Measurements from ENCODE around the gene B3GNT2.

The B3GNT2 gene

GRCh38 chr2:62234755-62235655, 39.1 kb downstream of the B3GNT2 start:
- TF ChIP-seq, protein P1, sequence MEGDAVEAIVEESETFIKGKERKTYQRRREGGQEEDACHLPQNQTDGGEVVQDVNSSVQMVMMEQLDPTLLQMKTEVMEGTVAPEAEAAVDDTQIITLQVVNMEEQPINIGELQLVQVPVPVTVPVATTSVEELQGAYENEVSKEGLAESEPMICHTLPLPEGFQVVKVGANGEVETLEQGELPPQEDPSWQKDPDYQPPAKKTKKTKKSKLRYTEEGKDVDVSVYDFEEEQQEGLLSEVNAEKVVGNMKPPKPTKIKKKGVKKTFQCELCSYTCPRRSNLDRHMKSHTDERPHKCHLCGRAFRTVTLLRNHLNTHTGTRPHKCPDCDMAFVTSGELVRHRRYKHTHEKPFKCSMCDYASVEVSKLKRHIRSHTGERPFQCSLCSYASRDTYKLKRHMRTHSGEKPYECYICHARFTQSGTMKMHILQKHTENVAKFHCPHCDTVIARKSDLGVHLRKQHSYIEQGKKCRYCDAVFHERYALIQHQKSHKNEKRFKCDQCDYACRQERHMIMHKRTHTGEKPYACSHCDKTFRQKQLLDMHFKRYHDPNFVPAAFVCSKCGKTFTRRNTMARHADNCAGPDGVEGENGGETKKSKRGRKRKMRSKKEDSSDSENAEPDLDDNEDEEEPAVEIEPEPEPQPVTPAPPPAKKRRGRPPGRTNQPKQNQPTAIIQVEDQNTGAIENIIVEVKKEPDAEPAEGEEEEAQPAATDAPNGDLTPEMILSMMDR (IDR thresholded peaks at IDR 0.05; ENCODE audit: low read depth, low read length, missing control alignments) = no peak
- DNase-seq (ENCODE audit: low read depth) = no peak
- H3K4me3 ChIP-seq (ENCODE audit: low read depth, low read length) = no peak overlapping the region

DNA sequence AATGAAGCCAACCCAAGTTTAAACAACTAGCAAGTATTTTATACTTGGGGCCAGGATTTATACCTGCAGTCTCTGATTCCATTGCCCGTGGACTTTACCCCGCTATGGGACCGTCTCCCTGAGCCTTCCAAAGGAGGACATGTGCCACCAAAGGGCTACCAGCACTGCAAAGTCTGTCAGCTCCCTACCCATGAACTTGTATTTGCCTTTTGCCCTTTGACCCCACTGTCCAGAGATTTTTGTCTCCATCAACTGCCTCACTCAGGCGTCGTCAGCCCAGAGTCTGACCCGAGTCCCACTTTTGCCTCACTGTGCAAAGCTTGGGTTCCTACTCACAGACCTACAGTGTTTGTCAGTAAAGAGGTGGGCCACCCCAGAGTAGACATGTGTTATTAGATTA, 40.6 kb downstream of the B3GNT2 start:
- TF ChIP-seq, protein P1 (IDR thresholded peaks at IDR 0.05; ENCODE audit: low read depth, low read length, missing control alignments) = no peak
- DNase-seq (ENCODE audit: low read depth) = no peak
- no peak overlapping the region for H3K4me3 ChIP-seq (ENCODE audit: low read depth, low read length)

- TF ChIP-seq, protein P1 (IDR thresholded peaks at IDR 0.05; ENCODE audit: low read depth, low read length, missing control alignments) = no peak
- no peak for DNase-seq (ENCODE audit: low read depth)
- H3K4me3 ChIP-seq (ENCODE audit: low read depth, low read length) = no peak overlapping the region
These were observed 42.3 kb downstream of the B3GNT2 start for GRCh38 chr2:62238236-62238635.

GRCh38 chr2:62240546-62240945, 44.6 kb downstream of the B3GNT2 start:
- TF ChIP-seq, protein P1 (IDR thresholded peaks at IDR 0.05; ENCODE audit: low read depth, low read length, missing control alignments) = no peak
- no peak overlapping the region for H3K4me3 ChIP-seq (ENCODE audit: low read depth, low read length)
- no peak for DNase-seq (ENCODE audit: low read depth)

DNA sequence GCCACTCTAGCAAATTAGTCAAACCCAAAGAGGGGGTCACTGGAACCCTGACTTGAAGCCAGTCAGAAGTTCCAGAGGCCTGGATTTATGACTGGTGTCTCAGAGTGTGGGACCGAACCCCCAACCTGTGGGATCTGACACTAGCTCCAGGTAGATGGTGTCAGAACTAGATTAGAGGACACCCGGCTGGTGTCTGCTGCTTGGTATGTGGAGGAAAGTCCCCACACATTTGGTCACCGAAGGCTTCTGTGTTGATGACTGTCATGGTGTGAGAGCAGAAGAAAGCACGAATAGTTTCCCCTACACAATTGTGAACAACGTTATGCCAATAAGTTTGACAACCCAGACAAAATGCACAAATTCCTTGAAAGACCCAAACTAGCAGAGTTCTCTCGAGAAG, 48.1 kb downstream of the B3GNT2 start:
- TF ChIP-seq, protein P1 (IDR thresholded peaks at IDR 0.05; ENCODE audit: low read depth, low read length, missing control alignments) = no peak
- no peak for DNase-seq (ENCODE audit: low read depth)
- no peak overlapping the region for H3K4me3 ChIP-seq (ENCODE audit: low read depth, low read length)

DNA sequence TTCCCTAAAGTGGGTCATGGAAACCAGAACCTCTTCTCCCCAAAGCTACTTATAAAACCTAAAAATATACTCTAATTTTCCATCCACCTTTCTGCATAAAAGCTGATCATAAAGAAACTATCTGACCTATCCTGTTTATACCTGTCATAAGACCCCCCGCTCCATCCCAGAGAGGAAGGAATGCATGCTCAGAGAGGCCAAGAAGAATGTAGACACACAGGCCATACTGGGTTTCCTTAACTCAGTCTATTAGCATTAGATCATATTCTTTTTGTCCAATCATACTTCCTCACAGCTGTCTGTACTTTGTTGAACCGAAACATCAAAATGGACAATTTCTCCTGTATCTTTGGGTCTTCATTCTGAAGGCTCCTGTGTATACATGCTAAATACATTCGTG, 52.3 kb downstream of the B3GNT2 start:
- TF ChIP-seq, protein P1 (IDR thresholded peaks at IDR 0.05; ENCODE audit: low read depth, low read length, missing control alignments) = no peak
- no peak for DNase-seq (ENCODE audit: low read depth)
- H3K4me3 ChIP-seq (ENCODE audit: low read depth, low read length) = no peak overlapping the region

- TF ChIP-seq, protein P1 (IDR thresholded peaks at IDR 0.05; ENCODE audit: low read depth, low read length, missing control alignments) = no peak
- H3K4me3 ChIP-seq (ENCODE audit: low read depth, low read length) = no peak overlapping the region
- DNase-seq (ENCODE audit: low read depth) = no peak
These were observed 54.3 kb downstream of the B3GNT2 start for GRCh38 chr2:62250239-62250638.
